PC-9 (cell line): ENCODE results near the gene ARID3A. TPM values are rescaled to one million over a fixed set of nuclear protein-coding genes. Genes with fewer than 3 reads are reported as not detected.

Experiments used
- total RNA-seq: library from RNA; stranded (reverse); gene quantifications from 2 replicates; pipeline ENCODE4 v1.2.3, GENCODE V29; 2021

The ARID3A gene
- total RNA-seq, 1 experiment from 2014 or later = 10.7 TPM

Other genes with a start within 250 kb of the ARID3A start
- gene FSTL3, start 249.6 kb upstream of the ARID3A start, total RNA-seq = 40.9 and 85.1 TPM in 2 replicates
- gene PRSS57, start 230.6 kb upstream of the ARID3A start, total RNA-seq = not detected in 2 replicates
- 1.8 and 6.1 TPM in 2 replicates for gene PALM, start 217.1 kb upstream of the ARID3A start, total RNA-seq
- gene MISP, start 174.9 kb upstream of the ARID3A start, total RNA-seq = 91.6 and 101 TPM in 2 replicates
- 461 and 542 TPM in 2 replicates for gene PTBP1, start 128.6 kb upstream of the ARID3A start, total RNA-seq
- gene PLPPR3, start 104.1 kb upstream of the ARID3A start, total RNA-seq = 0.81 and 0.90 TPM in 2 replicates
- gene AZU1, start 98.2 kb upstream of the ARID3A start, total RNA-seq = not detected in 2 replicates
- not detected in 2 replicates for gene PRTN3, start 85.0 kb upstream of the ARID3A start, total RNA-seq
- not detected in 2 replicates for gene ELANE, start 73.7 kb upstream of the ARID3A start, total RNA-seq
- 8.0 and 17.1 TPM in 2 replicates for gene CFD, start 66.4 kb upstream of the ARID3A start, total RNA-seq
- gene MED16, start 32.8 kb upstream of the ARID3A start, total RNA-seq = 54.7 and 63.8 TPM in 2 replicates
- gene RNU6-9, start 32.6 kb upstream of the ARID3A start, total RNA-seq = not detected in 2 replicates
- 55.8 and 57.5 TPM in 2 replicates for gene R3HDM4, start 12.8 kb upstream of the ARID3A start, total RNA-seq
- gene KISS1R, start 8.7 kb upstream of the ARID3A start, total RNA-seq = not detected in 2 replicates
- 61.5 and 95.3 TPM in 2 replicates for gene WDR18, start 58.3 kb downstream of the ARID3A start, total RNA-seq
- gene GRIN3B, start 74.4 kb downstream of the ARID3A start, total RNA-seq = 0.11 and 0.13 TPM in 2 replicates
- 155 and 162 TPM in 2 replicates for gene TMEM259, start 95.1 kb downstream of the ARID3A start, total RNA-seq
- not detected in 2 replicates for gene RNU6-2, start 95.5 kb downstream of the ARID3A start, total RNA-seq
- gene CNN2, start 100.6 kb downstream of the ARID3A start, total RNA-seq = 168 and 206 TPM in 2 replicates
- gene ABCA7, start 114.1 kb downstream of the ARID3A start, total RNA-seq = 29.9 and 32.0 TPM in 2 replicates
- 20.2 and 20.6 TPM in 2 replicates for gene ARHGAP45, start 141.1 kb downstream of the ARID3A start, total RNA-seq
- gene POLR2E, start 169.3 kb downstream of the ARID3A start, total RNA-seq = 180 and 237 TPM in 2 replicates
- gene GPX4, start 178.0 kb downstream of the ARID3A start, total RNA-seq = 465 and 489 TPM in 2 replicates
- gene SBNO2, start 248.2 kb downstream of the ARID3A start, total RNA-seq = 75.6 and 82.4 TPM in 2 replicates